WTC11 (cell line): Measurements from ENCODE around the gene CDA. TPM values are rescaled to one million over a fixed set of nuclear protein-coding genes. Genes with fewer than 3 reads are reported as not detected.

ENCODE experiments used
- ATAC-seq: fragments of 200-7000 bp; cut with Tn5 transposase; 2 replicates; pipeline ENCODE4 v1.10.0; 2021; ENCODE audit warnings: mild to moderate bottlenecking, moderate library complexity
- CTCF ChIA-PET: fragments of 300-600 bp; sonication (Branson Sonifier 250); formaldehyde crosslinking; loops from one replicate; lab custom pipeline; 2021; ENCODE audit warnings: antibody characterized with exemption; lab: Charles Lee
- POLR2A ChIA-PET: fragments of 350-600 bp; sonication (Branson Sonifier 250); formaldehyde crosslinking; loops from one replicate; lab custom pipeline; 2021; ENCODE audit warnings: antibody characterized with exemption; lab: Charles Lee
- DNase-seq: peaks from one replicate; pipeline ENCODE4 v3.0.0; 2021; ENCODE audit warnings: low spot score
- H3K27ac Mint-ChIP-seq: 2 replicates; pipeline ENCODE4 v1.8.0; 2021; ENCODE audit warnings: mixed read lengths
- H3K27me3 Mint-ChIP-seq: 2 replicates; pipeline ENCODE4 v1.8.0; 2021; ENCODE audit warnings: low read depth, mild to moderate bottlenecking, moderate library complexity, mixed read lengths
- H3K36me3 Mint-ChIP-seq: 2 replicates; pipeline ENCODE4 v1.8.0; 2021; ENCODE audit warnings: mixed read lengths
- H3K4me1 Mint-ChIP-seq: 2 replicates; pipeline ENCODE4 v1.8.0; 2022; ENCODE audit warnings: mixed read lengths
- H3K4me3 Mint-ChIP-seq: 2 replicates; pipeline ENCODE4 v1.8.0; 2021; ENCODE audit warnings: mild to moderate bottlenecking, moderate library complexity, mixed read lengths
- H3K9me3 Mint-ChIP-seq: 2 replicates; pipeline ENCODE4 v1.8.0; 2021; ENCODE audit warnings: mixed read lengths
- ATF1 ChIP-seq: sonication (generic); formaldehyde crosslinking; IDR thresholded peaks from 2 replicates; pipeline ENCODE4 v1.8.1; 2023; ENCODE audit warnings: mild to moderate bottlenecking, moderate library complexity, missing genetic modification reagents
- CBFB ChIP-seq: sonication (generic); formaldehyde crosslinking; IDR thresholded peaks from 2 replicates; pipeline ENCODE4 v1.8.1; 2022; ENCODE audit warnings: mild to moderate bottlenecking, low read depth, missing genetic modification reagents
- ESRRA ChIP-seq: sonication (generic); formaldehyde crosslinking; IDR thresholded peaks from 2 replicates; pipeline ENCODE4 v1.8.1; 2022; ENCODE audit warnings: mild to moderate bottlenecking, missing genetic modification reagents, borderline replicate concordance
- ETV6 ChIP-seq: sonication (generic); formaldehyde crosslinking; IDR thresholded peaks from 2 replicates; pipeline ENCODE4 v1.8.1; 2022; ENCODE audit warnings: mild to moderate bottlenecking, missing genetic modification reagents
- FOXK1 ChIP-seq: sonication (generic); formaldehyde crosslinking; IDR thresholded peaks from 2 replicates; pipeline ENCODE4 v1.8.0; 2022; ENCODE audit warnings: mild to moderate bottlenecking, moderate library complexity, missing genetic modification reagents
- JAZF1 ChIP-seq: fragments of 250-450 bp; sonication (Bioruptor Pico); IDR thresholded peaks from 2 replicates; pipeline ENCODE4 v1.9.0; 2021; ENCODE audit warnings: moderate library complexity, mild to moderate bottlenecking, inconsistent platforms
- KAT7 ChIP-seq: sonication (generic); formaldehyde crosslinking; IDR thresholded peaks from 2 replicates; pipeline ENCODE4 v1.8.1; 2023; ENCODE audit warnings: missing genetic modification reagents, mild to moderate bottlenecking, borderline replicate concordance
- NFATC4 ChIP-seq: fragments of 250-450 bp; sonication (Bioruptor Pico); IDR thresholded peaks from 2 replicates; pipeline ENCODE4 v1.9.0; 2021; ENCODE audit warnings: mild to moderate bottlenecking
- PRRX2 ChIP-seq: fragments of 250-450 bp; sonication (Bioruptor Pico); IDR thresholded peaks from 2 replicates; pipeline ENCODE4 v1.8.0; 2021; ENCODE audit warnings: mild to moderate bottlenecking
- RORB ChIP-seq: fragments of 250-450 bp; sonication (Bioruptor Pico); IDR thresholded peaks from 2 replicates; pipeline ENCODE4 v1.9.0; 2021; ENCODE audit warnings: mild to moderate bottlenecking
- SMAD3 ChIP-seq: sonication (generic); formaldehyde crosslinking; IDR thresholded peaks from 2 replicates; pipeline ENCODE4 v1.8.0; 2022; ENCODE audit warnings: missing genetic modification reagents, mild to moderate bottlenecking, borderline replicate concordance
- ZNF219 ChIP-seq: sonication (generic); formaldehyde crosslinking; IDR thresholded peaks from 2 replicates; pipeline ENCODE4 v1.8.0; 2023; ENCODE audit warnings: missing genetic modification reagents, mild to moderate bottlenecking, borderline replicate concordance
- ZNF317 ChIP-seq: sonication (generic); formaldehyde crosslinking; IDR thresholded peaks from 2 replicates; pipeline ENCODE4 v1.8.1; 2023; ENCODE audit warnings: low read depth, mild to moderate bottlenecking, moderate library complexity, missing genetic modification reagents, borderline replicate concordance
- ZNF416 ChIP-seq: fragments of 250-450 bp; sonication (Bioruptor Pico); IDR thresholded peaks from 2 replicates; pipeline ENCODE4 v1.9.0; 2021; ENCODE audit warnings: mild to moderate bottlenecking, inconsistent platforms
- ZNF671 ChIP-seq: fragments of 250-450 bp; sonication (Bioruptor Pico); IDR thresholded peaks from 2 replicates; pipeline ENCODE4 v1.8.0; 2021; ENCODE audit warnings: mild to moderate bottlenecking
- total RNA-seq: library from RNA; stranded (reverse); gene quantifications from 3 replicates; pipeline ENCODE4 v1.2.3, GENCODE V29; 2021
- TF ChIP-seq, protein P1 (sequence below): sonication (generic); formaldehyde crosslinking; IDR thresholded peaks from 2 replicates; pipeline ENCODE4 v1.8.0; 2023; ENCODE audit warnings: mild to moderate bottlenecking, missing genetic modification reagents
- TF ChIP-seq, protein P2 (sequence below): sonication (generic); formaldehyde crosslinking; IDR thresholded peaks from 2 replicates; pipeline ENCODE4 v1.8.0; 2023; ENCODE audit warnings: missing genetic modification reagents, mild to moderate bottlenecking, borderline replicate concordance
- TF ChIP-seq, protein P3 (sequence below): fragments of 250-450 bp; sonication (Bioruptor Pico); IDR thresholded peaks from 2 replicates; pipeline ENCODE4 v1.9.0; 2021; ENCODE audit warnings: mild to moderate bottlenecking

CDA gene
- total RNA-seq, 1 experiment from 2014 or later = 12.5 TPM

DNA sequence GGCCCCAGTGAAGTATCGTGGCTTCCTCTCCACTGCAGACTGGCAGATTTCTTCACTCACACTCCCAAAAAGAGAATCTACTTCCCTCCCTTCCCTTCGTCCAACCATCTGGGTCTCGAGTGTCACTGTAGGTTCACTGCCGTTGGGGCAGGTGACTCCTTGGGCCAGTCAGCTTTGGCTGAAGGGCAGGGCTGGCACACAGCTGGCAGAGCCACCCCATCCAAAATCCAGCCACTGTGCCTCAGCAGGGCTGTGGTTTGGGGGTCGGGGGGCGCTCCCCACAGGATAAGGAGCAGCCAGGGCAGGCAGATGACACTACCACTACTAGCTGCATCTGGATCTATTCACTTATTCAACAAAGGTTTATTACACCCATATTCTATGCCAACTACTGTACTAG lies 54.2 kb downstream of the CDA start:
- 0 out of 2 replicates have a peak overlapping the region, but pooled peaks have one; percentile 7 for H3K27ac Mint-ChIP-seq
- H3K4me3 Mint-ChIP-seq = no peak overlapping the region
- TF ChIP-seq FOXK1 (CRISPR knock-in tag) = no peak
- TF ChIP-seq, protein P1, sequence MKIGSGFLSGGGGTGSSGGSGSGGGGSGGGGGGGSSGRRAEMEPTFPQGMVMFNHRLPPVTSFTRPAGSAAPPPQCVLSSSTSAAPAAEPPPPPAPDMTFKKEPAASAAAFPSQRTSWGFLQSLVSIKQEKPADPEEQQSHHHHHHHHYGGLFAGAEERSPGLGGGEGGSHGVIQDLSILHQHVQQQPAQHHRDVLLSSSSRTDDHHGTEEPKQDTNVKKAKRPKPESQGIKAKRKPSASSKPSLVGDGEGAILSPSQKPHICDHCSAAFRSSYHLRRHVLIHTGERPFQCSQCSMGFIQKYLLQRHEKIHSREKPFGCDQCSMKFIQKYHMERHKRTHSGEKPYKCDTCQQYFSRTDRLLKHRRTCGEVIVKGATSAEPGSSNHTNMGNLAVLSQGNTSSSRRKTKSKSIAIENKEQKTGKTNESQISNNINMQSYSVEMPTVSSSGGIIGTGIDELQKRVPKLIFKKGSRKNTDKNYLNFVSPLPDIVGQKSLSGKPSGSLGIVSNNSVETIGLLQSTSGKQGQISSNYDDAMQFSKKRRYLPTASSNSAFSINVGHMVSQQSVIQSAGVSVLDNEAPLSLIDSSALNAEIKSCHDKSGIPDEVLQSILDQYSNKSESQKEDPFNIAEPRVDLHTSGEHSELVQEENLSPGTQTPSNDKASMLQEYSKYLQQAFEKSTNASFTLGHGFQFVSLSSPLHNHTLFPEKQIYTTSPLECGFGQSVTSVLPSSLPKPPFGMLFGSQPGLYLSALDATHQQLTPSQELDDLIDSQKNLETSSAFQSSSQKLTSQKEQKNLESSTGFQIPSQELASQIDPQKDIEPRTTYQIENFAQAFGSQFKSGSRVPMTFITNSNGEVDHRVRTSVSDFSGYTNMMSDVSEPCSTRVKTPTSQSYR (CRISPR knock-in tag) = no peak
- TF ChIP-seq CBFB = no peak
- no peak for TF ChIP-seq ZNF219 (CRISPR knock-in tag)
- TF ChIP-seq ZNF671 (CRISPR knock-in tag) = no peak
- H3K4me1 Mint-ChIP-seq = peaks cover 14% of the 10 kb centered on the region
- ChIA-PET CTCF (interaction anchor here (1.1 to 3.5 kb wide), 2 partner anchors 54 to 69 kb away, joined by 4 to 37 read pairs; no protein-coding TSS in a partner anchor), POLR2A (no interaction called here)
- no peaks in the 10 kb centered on the region; the same call in 1 of the 2 replicates for H3K27me3 Mint-ChIP-seq
- peaks cover 6% of the 10 kb centered on the region; the same call in 1 of the 2 replicates for H3K36me3 Mint-ChIP-seq
- no peak for ATAC-seq
- H3K9me3 Mint-ChIP-seq = no peaks in the 10 kb centered on the region
- DNase-seq = no peak

DNA sequence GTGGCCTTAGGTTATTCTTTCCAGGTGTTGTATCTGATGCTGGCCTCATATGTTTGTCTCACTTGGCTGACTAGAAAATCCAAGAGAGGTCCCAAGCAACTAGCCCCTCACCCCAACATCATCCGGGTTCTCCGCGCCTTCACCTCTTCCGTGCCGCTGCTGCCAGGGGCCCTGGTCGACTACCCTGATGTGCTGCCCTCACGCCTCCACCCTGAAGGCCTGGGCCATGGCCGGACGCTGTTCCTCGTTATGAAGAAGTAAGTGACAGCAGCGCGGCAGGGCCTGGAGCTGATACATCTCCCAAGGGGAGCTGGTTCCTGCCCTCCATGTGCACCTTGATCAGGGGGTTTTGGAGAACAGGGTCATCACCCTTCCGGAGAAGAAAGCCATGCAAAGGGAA lies 55.5 kb downstream of the CDA start:
- POLR2A ChIA-PET = no interaction called here
- Mint-ChIP-seq H3K4me1 (peaks cover 14% of the 10 kb centered on the region), H3K4me3 (no peak overlapping the region), H3K36me3 (peaks cover 10% of the 10 kb centered on the region; the same call in 1 of the 2 replicates)
- TF ChIP-seq ETV6 (CRISPR knock-in tag) = no peak
- no peak for TF ChIP-seq NFATC4 (CRISPR knock-in tag)
- TF ChIP-seq ESRRA = no peak
- TF ChIP-seq, protein P2, sequence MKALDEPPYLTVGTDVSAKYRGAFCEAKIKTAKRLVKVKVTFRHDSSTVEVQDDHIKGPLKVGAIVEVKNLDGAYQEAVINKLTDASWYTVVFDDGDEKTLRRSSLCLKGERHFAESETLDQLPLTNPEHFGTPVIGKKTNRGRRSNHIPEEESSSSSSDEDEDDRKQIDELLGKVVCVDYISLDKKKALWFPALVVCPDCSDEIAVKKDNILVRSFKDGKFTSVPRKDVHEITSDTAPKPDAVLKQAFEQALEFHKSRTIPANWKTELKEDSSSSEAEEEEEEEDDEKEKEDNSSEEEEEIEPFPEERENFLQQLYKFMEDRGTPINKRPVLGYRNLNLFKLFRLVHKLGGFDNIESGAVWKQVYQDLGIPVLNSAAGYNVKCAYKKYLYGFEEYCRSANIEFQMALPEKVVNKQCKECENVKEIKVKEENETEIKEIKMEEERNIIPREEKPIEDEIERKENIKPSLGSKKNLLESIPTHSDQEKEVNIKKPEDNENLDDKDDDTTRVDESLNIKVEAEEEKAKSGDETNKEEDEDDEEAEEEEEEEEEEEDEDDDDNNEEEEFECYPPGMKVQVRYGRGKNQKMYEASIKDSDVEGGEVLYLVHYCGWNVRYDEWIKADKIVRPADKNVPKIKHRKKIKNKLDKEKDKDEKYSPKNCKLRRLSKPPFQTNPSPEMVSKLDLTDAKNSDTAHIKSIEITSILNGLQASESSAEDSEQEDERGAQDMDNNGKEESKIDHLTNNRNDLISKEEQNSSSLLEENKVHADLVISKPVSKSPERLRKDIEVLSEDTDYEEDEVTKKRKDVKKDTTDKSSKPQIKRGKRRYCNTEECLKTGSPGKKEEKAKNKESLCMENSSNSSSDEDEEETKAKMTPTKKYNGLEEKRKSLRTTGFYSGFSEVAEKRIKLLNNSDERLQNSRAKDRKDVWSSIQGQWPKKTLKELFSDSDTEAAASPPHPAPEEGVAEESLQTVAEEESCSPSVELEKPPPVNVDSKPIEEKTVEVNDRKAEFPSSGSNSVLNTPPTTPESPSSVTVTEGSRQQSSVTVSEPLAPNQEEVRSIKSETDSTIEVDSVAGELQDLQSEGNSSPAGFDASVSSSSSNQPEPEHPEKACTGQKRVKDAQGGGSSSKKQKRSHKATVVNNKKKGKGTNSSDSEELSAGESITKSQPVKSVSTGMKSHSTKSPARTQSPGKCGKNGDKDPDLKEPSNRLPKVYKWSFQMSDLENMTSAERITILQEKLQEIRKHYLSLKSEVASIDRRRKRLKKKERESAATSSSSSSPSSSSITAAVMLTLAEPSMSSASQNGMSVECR (CRISPR knock-in tag) = no peak
- TF ChIP-seq RORB (CRISPR knock-in tag) = no peak
- no peak for TF ChIP-seq ZNF317 (CRISPR knock-in tag)
- TF ChIP-seq JAZF1 (CRISPR knock-in tag) = no peak
- TF ChIP-seq PRRX2 (CRISPR knock-in tag) = no peak
- TF ChIP-seq, protein P3, sequence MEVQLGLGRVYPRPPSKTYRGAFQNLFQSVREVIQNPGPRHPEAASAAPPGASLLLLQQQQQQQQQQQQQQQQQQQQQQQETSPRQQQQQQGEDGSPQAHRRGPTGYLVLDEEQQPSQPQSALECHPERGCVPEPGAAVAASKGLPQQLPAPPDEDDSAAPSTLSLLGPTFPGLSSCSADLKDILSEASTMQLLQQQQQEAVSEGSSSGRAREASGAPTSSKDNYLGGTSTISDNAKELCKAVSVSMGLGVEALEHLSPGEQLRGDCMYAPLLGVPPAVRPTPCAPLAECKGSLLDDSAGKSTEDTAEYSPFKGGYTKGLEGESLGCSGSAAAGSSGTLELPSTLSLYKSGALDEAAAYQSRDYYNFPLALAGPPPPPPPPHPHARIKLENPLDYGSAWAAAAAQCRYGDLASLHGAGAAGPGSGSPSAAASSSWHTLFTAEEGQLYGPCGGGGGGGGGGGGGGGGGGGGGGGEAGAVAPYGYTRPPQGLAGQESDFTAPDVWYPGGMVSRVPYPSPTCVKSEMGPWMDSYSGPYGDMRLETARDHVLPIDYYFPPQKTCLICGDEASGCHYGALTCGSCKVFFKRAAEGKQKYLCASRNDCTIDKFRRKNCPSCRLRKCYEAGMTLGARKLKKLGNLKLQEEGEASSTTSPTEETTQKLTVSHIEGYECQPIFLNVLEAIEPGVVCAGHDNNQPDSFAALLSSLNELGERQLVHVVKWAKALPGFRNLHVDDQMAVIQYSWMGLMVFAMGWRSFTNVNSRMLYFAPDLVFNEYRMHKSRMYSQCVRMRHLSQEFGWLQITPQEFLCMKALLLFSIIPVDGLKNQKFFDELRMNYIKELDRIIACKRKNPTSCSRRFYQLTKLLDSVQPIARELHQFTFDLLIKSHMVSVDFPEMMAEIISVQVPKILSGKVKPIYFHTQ (CRISPR knock-in tag) = no peak
- no peak for TF ChIP-seq ZNF416 (CRISPR knock-in tag)
- TF ChIP-seq SMAD3 = no peak
- no peak for TF ChIP-seq KAT7 (CRISPR knock-in tag)
- TF ChIP-seq ATF1 (CRISPR knock-in tag) = no peak
- TF ChIP-seq, all 79 proteins: peak for 0
- DNase-seq (no peak), ATAC-seq (no peak)
- CTCF ChIA-PET = interaction anchor here (1.7 kb wide), 1 partner anchor 69 kb away, joined by 8 read pairs; no protein-coding TSS in a partner anchor
- no peaks in the 10 kb centered on the region for H3K9me3 Mint-ChIP-seq
- H3K27ac Mint-ChIP-seq = no peak overlapping the region
- H3K27me3 Mint-ChIP-seq = no peaks in the 10 kb centered on the region; the same call in 1 of the 2 replicates
